Kidney epithelial cell (primary cell): ENCODE results near the gene BLOC1S1. TPM values are rescaled to one million over a fixed set of nuclear protein-coding genes. Genes with fewer than 3 reads are reported as not detected.

Experiments used
- DNase-seq: peaks from one replicate; pipeline ENCODE4 v3.0.0-alpha.2; 2010; ENCODE audit warnings: low read depth
- H3K27me3 ChIP-seq: 2 replicates; pipeline ENCODE4 v1.6.0; 2011; ENCODE audit warnings: low read length; ENCODE audit not compliant: control insufficient read depth, insufficient read depth
- H3K36me3 ChIP-seq: 2 replicates; pipeline ENCODE4 v1.5.1; 2011; ENCODE audit warnings: low read length; ENCODE audit not compliant: control insufficient read depth, insufficient read depth
- H3K4me3 ChIP-seq: 2 replicates; pipeline ENCODE4 v1.5.1; 2011; ENCODE audit warnings: low read depth, mild to moderate bottlenecking, control low read depth, low read length
- total RNA-seq: library from RNA; depleted of rRNA; stranded (reverse); fragments of >200 nt; gene quantifications from 2 replicates; pipeline ENCODE4 v1.2.3, GENCODE V29; 2015
- TF ChIP-seq, protein P1 (sequence below): IDR thresholded peaks from 2 replicates; pipeline ENCODE4 v1.5.1; 2011; ENCODE audit warnings: mild to moderate bottlenecking, moderate library complexity, low read length, control low read depth, inconsistent platforms; ENCODE audit not compliant: insufficient read depth, poor library complexity, severe bottlenecking

BLOC1S1 gene
- total RNA-seq, 1 donor from 2014 or later: 109 TPM

- TF ChIP-seq, protein P1, sequence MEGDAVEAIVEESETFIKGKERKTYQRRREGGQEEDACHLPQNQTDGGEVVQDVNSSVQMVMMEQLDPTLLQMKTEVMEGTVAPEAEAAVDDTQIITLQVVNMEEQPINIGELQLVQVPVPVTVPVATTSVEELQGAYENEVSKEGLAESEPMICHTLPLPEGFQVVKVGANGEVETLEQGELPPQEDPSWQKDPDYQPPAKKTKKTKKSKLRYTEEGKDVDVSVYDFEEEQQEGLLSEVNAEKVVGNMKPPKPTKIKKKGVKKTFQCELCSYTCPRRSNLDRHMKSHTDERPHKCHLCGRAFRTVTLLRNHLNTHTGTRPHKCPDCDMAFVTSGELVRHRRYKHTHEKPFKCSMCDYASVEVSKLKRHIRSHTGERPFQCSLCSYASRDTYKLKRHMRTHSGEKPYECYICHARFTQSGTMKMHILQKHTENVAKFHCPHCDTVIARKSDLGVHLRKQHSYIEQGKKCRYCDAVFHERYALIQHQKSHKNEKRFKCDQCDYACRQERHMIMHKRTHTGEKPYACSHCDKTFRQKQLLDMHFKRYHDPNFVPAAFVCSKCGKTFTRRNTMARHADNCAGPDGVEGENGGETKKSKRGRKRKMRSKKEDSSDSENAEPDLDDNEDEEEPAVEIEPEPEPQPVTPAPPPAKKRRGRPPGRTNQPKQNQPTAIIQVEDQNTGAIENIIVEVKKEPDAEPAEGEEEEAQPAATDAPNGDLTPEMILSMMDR: peak; percentile 64
- Histone ChIP-seq H3K36me3 (no peaks in the 10 kb centered on the region), H3K27me3 (no peaks in the 10 kb centered on the region), H3K4me3 (peak overlapping the region; percentile 65)
- no peak for DNase-seq
Measured at GRCh38 chr12:55738123-55739024, 22.5 kb downstream of the BLOC1S1 start.

DNA sequence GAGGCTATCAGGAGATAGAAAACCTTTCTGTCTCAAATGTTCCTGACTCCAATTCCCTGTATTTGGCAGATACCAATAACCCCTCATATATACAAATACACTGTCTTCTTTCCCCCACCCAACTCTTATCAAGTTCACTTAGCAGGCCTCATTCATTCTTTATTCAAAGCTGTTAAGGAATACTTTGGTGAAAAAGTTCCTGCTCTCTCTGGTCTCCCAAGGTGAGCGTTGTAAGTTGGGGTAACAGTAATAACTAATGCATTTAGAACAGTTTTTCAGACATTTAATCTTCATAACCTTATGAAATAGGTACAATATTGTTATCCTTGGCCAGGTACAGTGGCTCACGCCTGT, 23.2 kb downstream of the BLOC1S1 start:
- Histone ChIP-seq H3K4me3 (no peak overlapping the region), H3K27me3 (no peaks in the 10 kb centered on the region), H3K36me3 (no peaks in the 10 kb centered on the region)
- TF ChIP-seq, protein P1: no peak
- no peak for DNase-seq

DNA sequence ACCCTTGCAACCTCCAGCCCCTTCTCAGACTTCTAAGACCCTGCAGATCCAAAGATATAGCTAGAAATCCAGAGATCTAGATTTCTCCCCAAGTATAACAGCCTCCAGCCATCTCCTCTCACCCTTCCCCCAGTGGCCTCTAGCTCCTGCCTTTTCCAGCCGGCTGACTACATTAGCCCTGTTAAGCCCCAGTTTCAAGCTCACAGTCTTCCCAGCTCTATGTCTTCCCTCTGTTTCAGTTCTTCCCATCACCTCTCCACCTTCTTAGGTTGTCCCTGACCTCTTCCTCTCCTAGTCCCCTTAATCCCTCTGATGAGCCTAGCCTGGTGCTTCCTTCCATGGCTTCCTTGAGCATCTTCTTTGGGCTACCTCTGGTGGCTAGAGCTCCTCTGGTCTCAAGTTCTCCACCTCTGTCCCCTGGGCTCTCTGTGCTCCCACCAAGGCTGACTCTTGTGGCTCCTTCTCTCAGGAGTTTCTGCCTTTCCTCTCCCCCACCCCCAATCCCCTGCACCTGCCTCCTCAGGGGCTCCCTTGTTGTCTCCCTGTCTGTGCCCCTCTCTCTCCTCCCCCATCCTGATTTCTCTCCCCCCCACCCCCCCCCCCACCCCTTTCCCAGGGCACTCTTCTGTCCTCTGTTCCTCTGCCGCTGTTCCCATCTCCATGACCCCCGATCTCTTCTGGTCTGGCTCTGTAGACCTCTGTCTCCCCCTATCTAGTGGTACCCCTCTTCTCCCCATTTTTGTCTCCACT, 26.3 kb downstream of the BLOC1S1 start:
- no peak for DNase-seq
- Histone ChIP-seq H3K36me3 (no peaks in the 10 kb centered on the region), H3K27me3 (no peaks in the 10 kb centered on the region), H3K4me3 (no peak overlapping the region)
- TF ChIP-seq, protein P1: no peak

DNA sequence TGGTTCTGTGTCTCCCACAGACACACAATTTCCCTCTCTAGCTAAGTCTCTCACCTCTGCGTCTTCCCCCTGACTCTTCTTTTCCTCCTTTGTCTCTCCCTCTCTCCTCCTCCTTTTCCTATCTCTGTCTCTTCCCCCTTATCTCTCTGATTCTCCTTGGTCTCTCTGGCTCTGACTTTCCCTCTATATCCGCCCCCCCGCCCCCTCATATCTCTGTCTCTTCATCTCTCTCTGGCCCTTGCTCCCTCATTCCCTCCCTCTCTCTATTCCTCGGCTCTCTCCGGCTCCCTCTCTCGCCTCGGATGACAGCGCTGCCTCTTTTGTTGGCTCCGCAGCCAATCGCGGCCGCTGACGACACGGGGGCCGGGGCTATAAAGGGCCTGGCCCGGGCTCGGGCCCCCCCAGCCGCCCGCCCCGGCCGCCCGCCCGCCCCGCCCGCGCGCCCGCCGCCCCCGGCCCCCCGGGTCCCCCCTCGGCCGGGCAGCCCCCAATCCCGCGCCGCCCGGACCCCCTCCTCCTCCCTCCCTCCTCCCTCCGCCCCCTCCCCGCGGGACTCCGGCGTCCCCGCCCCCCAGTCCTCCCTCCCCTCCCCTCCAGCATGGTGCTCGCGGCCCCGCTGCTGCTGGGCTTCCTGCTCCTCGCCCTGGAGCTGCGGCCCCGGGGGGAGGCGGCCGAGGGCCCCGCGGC, 27.0 kb downstream of the BLOC1S1 start, which contains the start of gene GDF11:
TSS of gene GDF11 (plus strand) at position 404 of the 687 bp plus-strand sequence. CDS start at position 599, 195 bp downstream.
- Histone ChIP-seq H3K27me3 (no peaks in the 10 kb centered on the region), H3K36me3 (no peaks in the 10 kb centered on the region), H3K4me3 (peak within 1 kb of the TSS; percentile 84)
- no peak for DNase-seq
- TF ChIP-seq, protein P1: no peak

DNA sequence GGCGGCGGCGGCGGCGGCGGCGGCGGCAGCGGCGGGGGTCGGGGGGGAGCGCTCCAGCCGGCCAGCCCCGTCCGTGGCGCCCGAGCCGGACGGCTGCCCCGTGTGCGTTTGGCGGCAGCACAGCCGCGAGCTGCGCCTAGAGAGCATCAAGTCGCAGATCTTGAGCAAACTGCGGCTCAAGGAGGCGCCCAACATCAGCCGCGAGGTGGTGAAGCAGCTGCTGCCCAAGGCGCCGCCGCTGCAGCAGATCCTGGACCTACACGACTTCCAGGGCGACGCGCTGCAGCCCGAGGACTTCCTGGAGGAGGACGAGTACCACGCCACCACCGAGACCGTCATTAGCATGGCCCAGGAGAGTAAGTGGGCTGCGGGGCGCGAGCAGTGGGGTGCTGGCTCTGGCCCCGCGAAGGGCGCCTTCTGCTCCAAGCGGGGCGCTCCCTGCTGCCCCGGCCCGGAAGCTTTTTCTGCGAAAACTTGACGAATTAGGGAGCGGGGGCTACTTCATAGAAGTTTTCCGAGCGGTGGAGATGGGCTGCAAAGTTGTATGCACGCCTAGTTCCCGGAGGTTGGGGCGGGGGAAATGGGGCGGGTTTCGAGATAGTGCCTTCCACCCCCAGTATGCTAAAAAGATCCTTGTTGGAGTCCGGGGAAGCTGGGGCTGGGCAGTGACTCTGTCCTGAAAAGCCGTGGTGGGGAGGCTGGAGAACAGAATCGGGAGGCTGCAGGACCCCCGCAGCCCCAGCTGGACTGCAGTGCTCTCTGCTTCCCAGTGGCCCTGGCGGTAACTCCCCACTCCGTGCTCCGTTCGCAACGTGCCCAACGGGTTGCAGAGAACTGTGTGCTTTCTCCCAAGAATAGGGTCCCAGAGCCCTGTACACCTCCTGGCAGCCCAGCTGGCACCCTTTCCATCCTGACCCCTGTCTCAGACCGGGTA, 27.8 kb downstream of the BLOC1S1 start:
- H3K4me3 ChIP-seq: peak overlapping the region; percentile 84
- no peak for DNase-seq
- H3K36me3 ChIP-seq: no peaks in the 10 kb centered on the region
- TF ChIP-seq, protein P1: no peak
- H3K27me3 ChIP-seq: no peaks in the 10 kb centered on the region
